H9 (cell line): ENCODE data around the gene STIM2. TPM values are rescaled to one million over a fixed set of nuclear protein-coding genes. Genes with fewer than 3 reads are reported as not detected.

Experiments used
- DNase-seq: peaks from one replicate; pipeline ENCODE4 v3.0.0-alpha.2; 2017
- H2AFZ ChIP-seq: one replicate; pipeline ENCODE4 v1.6.1; 2013; ENCODE audit warnings: mild to moderate bottlenecking, low read length, control low read depth, moderate library complexity
- H2AK5ac ChIP-seq: 2 replicates; pipeline ENCODE4 v1.6.1; 2013; ENCODE audit warnings: low read length, control low read depth, mixed read lengths; ENCODE audit not compliant: insufficient read length
- H2BK120ac ChIP-seq: one replicate; pipeline ENCODE4 v1.6.1; 2013; ENCODE audit warnings: low read depth, mild to moderate bottlenecking, low read length, control low read depth, inconsistent platforms; ENCODE audit not compliant: poor library complexity, severe bottlenecking
- H2BK12ac ChIP-seq: 2 replicates; pipeline ENCODE4 v1.6.1; 2013; ENCODE audit warnings: low read length, control low read depth, mixed read lengths, low read depth; ENCODE audit not compliant: insufficient read length
- H2BK15ac ChIP-seq: 2 replicates; pipeline ENCODE4 v1.6.1; 2013; ENCODE audit warnings: low read depth, low read length, control low read depth
- H2BK20ac ChIP-seq: one replicate; pipeline ENCODE4 v1.6.1; 2013; ENCODE audit warnings: low read depth, mild to moderate bottlenecking, low read length, control low read depth, inconsistent platforms; ENCODE audit not compliant: poor library complexity, severe bottlenecking
- H2BK5ac ChIP-seq: 2 replicates; pipeline ENCODE4 v1.6.1; 2013; ENCODE audit warnings: low read length, control low read depth, mixed read lengths; ENCODE audit not compliant: insufficient read length
- H3K14ac ChIP-seq: 2 replicates; pipeline ENCODE4 v1.6.1; 2013; ENCODE audit warnings: low read length, control low read depth; ENCODE audit not compliant: insufficient read depth
- H3K18ac ChIP-seq: 2 replicates; pipeline ENCODE4 v1.6.1; 2013; ENCODE audit warnings: low read depth, mild to moderate bottlenecking, mixed read lengths, low read length, control low read depth; ENCODE audit not compliant: insufficient read length
- H3K23ac ChIP-seq: 2 replicates; pipeline ENCODE4 v1.6.1; 2013; ENCODE audit warnings: low read length, control low read depth, mixed read lengths, low read depth; ENCODE audit not compliant: insufficient read length
- H3K23me2 ChIP-seq: 2 replicates; pipeline ENCODE4 v1.6.1; 2013; ENCODE audit warnings: low read depth, mild to moderate bottlenecking, mixed read lengths, low read length, control low read depth; ENCODE audit not compliant: insufficient read length, poor library complexity, severe bottlenecking
- H3K27ac ChIP-seq: 2 replicates; pipeline ENCODE4 v1.5.1; 2013; ENCODE audit warnings: low read length, control low read depth, mixed read lengths, low read depth; ENCODE audit not compliant: insufficient read length
- H3K27me3 ChIP-seq: 2 replicates; pipeline ENCODE4 v1.6.1; 2013; ENCODE audit warnings: low read length, control low read depth, inconsistent platforms; ENCODE audit not compliant: insufficient read depth
- H3K4ac ChIP-seq: 2 replicates; pipeline ENCODE4 v1.6.1; 2013; ENCODE audit warnings: low read depth, mild to moderate bottlenecking, control low read depth, inconsistent platforms, low read length, moderate library complexity
- H3K4me1 ChIP-seq: 2 replicates; pipeline ENCODE4 v1.6.1; 2013; ENCODE audit warnings: low read length, control low read depth, inconsistent platforms; ENCODE audit not compliant: insufficient read depth
- H3K4me2 ChIP-seq: 2 replicates; pipeline ENCODE4 v1.6.1; 2013; ENCODE audit warnings: low read length, control low read depth, mixed read lengths; ENCODE audit not compliant: insufficient read length, insufficient read depth
- H3K56ac ChIP-seq: 2 replicates; pipeline ENCODE4 v1.6.1; 2013; ENCODE audit warnings: low read depth, mild to moderate bottlenecking, mixed read lengths, low read length, control low read depth; ENCODE audit not compliant: insufficient read length
- H3K79me1 ChIP-seq: 2 replicates; pipeline ENCODE4 v1.6.1; 2013; ENCODE audit warnings: low read depth, mild to moderate bottlenecking, moderate library complexity, low read length, control low read depth, inconsistent platforms; ENCODE audit not compliant: insufficient read depth, poor library complexity, severe bottlenecking
- H3K79me2 ChIP-seq: 2 replicates; pipeline ENCODE4 v1.6.1; 2013; ENCODE audit warnings: low read length, control low read depth, inconsistent platforms; ENCODE audit not compliant: insufficient read depth
- H3K9ac ChIP-seq: 2 replicates; pipeline ENCODE4 v1.6.1; 2013; ENCODE audit warnings: low read length, control low read depth, mixed read lengths; ENCODE audit not compliant: insufficient read length; ENCODE audit errors: extremely low read depth
- H3K9me3 ChIP-seq: one replicate; pipeline ENCODE4 v1.6.1; 2013; ENCODE audit warnings: low read depth, low read length, inconsistent platforms; ENCODE audit not compliant: control insufficient read depth
- H3T11ph ChIP-seq: one replicate; pipeline ENCODE4 v1.6.1; 2013; ENCODE audit warnings: mild to moderate bottlenecking, low read length, control low read depth, inconsistent platforms
- H4K20me1 ChIP-seq: one replicate; pipeline ENCODE4 v1.6.1; 2013; ENCODE audit not compliant: control insufficient read depth, insufficient read length, insufficient read depth
- H4K5ac ChIP-seq: 2 replicates; pipeline ENCODE4 v1.6.1; 2013; ENCODE audit warnings: low read depth, mild to moderate bottlenecking, mixed read lengths, low read length, control low read depth; ENCODE audit not compliant: insufficient read length
- H4K8ac ChIP-seq: replicated peaks from 2 replicates; pipeline ENCODE4 v1.6.1; 2013; ENCODE audit warnings: low read length, control low read depth, mixed read lengths, low read depth; ENCODE audit not compliant: insufficient read length
- H4K91ac ChIP-seq: 2 replicates; pipeline ENCODE4 v1.6.1; 2013; ENCODE audit warnings: low read depth, mild to moderate bottlenecking, moderate library complexity, mixed read lengths, low read length, control low read depth; ENCODE audit not compliant: insufficient read length
- H3K27ac Mint-ChIP-seq, 3 experiments: 2 replicates in 2 of 3; 3 replicates in 1 of 3; pipeline ENCODE4 v1.8.0; 2020 to 2021; ENCODE audit warnings: mixed read lengths in 3 of 3, mild to moderate bottlenecking in 1 of 3, moderate library complexity in 1 of 3
- H3K27me3 Mint-ChIP-seq: 2 replicates; pipeline ENCODE4 v1.8.0; 2021; ENCODE audit warnings: low read depth, mild to moderate bottlenecking, moderate library complexity, mixed read lengths
- H3K36me3 Mint-ChIP-seq, 3 experiments: 2 replicates in 2 of 3; 3 replicates in 1 of 3; pipeline ENCODE4 v1.8.0; 2020 to 2021; ENCODE audit warnings: low read depth in 3 of 3, mixed read lengths in 3 of 3; ENCODE audit not compliant: insufficient read depth in 1 of 3
- H3K4me1 Mint-ChIP-seq, 2 experiments: 2 replicates each; pipeline ENCODE4 v1.8.0; 2020; ENCODE audit warnings: mixed read lengths in 2 of 2
- H3K4me3 Mint-ChIP-seq, 2 experiments: 2 replicates in 1 of 2; 3 replicates in 1 of 2; pipeline ENCODE4 v1.8.0; 2020 to 2021; ENCODE audit warnings: mild to moderate bottlenecking in 2 of 2, mixed read lengths in 2 of 2, moderate library complexity in 1 of 2
- H3K9me3 Mint-ChIP-seq, 2 experiments: 2 replicates in 1 of 2; 3 replicates in 1 of 2; pipeline ENCODE4 v1.8.0; 2020; ENCODE audit warnings: mild to moderate bottlenecking in 2 of 2, mixed read lengths in 2 of 2, moderate library complexity in 1 of 2
- CTCF ChIP-seq: fragments of 200-600 bp; sonication (generic); conservative IDR thresholded peaks from 3 replicates; pipeline ENCODE4 v1.8.0; 2021; ENCODE audit warnings: antibody characterized with exemption, mild to moderate bottlenecking
- WGBS: extraction: QIAGEN DNeasy Blood & Tissue Kit; methylation state at CpG from one replicate; pipeline ENCODE4 v1.1.7; 2013; ENCODE audit warnings: missing lambda C conversion rate, low lambda C conversion rate, mixed read lengths; ENCODE audit not compliant: insufficient read length; ENCODE audit errors: extremely low coverage; 5-methylcytosine and 5-hydroxymethylcytosine counted together
- total RNA-seq: library from RNA; stranded (reverse); gene quantifications from 2 replicates; pipeline ENCODE4 v1.2.1, GENCODE V29; 2021

STIM2 gene
- total RNA-seq, 1 experiment from 2014 or later = 26.2 TPM

- H3K9me3 Mint-ChIP-seq = no peaks in the 10 kb centered on the region
- no peaks in the 10 kb centered on the region for H3K9me3 ChIP-seq
These were observed 23.4 kb downstream of the STIM2 start for GRCh38 chr4:26884026-26884425.

More at GRCh38 chr4:26884026-26884425, 23.4 kb downstream of the STIM2 start:
- Histone ChIP-seq H2BK5ac (no peak overlapping the region), H3K14ac (no peak overlapping the region), H3K79me1 (no peaks in the 10 kb centered on the region), H2BK12ac (no peak overlapping the region), H3K4me1 (no peaks in the 10 kb centered on the region; the same call in 1 of the 2 replicates), H2BK15ac (no peak overlapping the region), H3K56ac (no peak overlapping the region), H3K4ac (no peak overlapping the region), H3K27me3 (no peaks in the 10 kb centered on the region), H3K27ac (no peak overlapping the region), H3K79me2 (no peaks in the 10 kb centered on the region; the same call in 1 of the 2 replicates), H4K91ac (no peak overlapping the region), H3K23me2 (no peaks in the 10 kb centered on the region), H3K4me2 (no peak overlapping the region), H3T11ph (no peak overlapping the region), H4K8ac (no peak overlapping the region), H2AFZ (no peak overlapping the region), H4K20me1 (no peaks in the 10 kb centered on the region), H3K9ac (no peak overlapping the region), H2AK5ac (no peak overlapping the region), H3K18ac (no peak overlapping the region), H2BK20ac (no peak overlapping the region), H4K5ac (no peak overlapping the region), H2BK120ac (no peak overlapping the region), H3K23ac (no peak overlapping the region)
- WGBS = no CpG with 5 or more reads among the region's 2 CpGs
- Mint-ChIP-seq H3K4me3 (no peak overlapping the region), H3K27me3 (no peaks in the 10 kb centered on the region), H3K4me1 (peaks cover 0 to 5% of the 10 kb centered on the region in 2 experiments; a peak in 1 of 4 replicates), H3K27ac (no peak overlapping the region), H3K36me3 (no peaks in the 10 kb centered on the region; a peak in 2 of 7 replicates)
- no peak for DNase-seq
- no peak for TF ChIP-seq CTCF
